Hematopoietic multipotent progenitor cell (in vitro differentiated cells): Measurements from ENCODE around the gene OLIG2. TPM values are rescaled to one million over a fixed set of nuclear protein-coding genes. Genes with fewer than 3 reads are reported as not detected.

Experiments used
- DNase-seq, 3 donors: peaks; one replicate each; pipeline ENCODE4 v3.0.0-alpha.2; 2011 to 2015; ENCODE audit warnings: low read depth in 2 of 3, low spot score in 2 of 3
- total RNA-seq: library from RNA; depleted of rRNA; stranded (reverse); fragments of >200 nt; gene quantifications from one replicate; pipeline ENCODE4 v1.2.3, GENCODE V29; 2012

Gene OLIG2
- total RNA-seq: under 0.01 TPM

DNA sequence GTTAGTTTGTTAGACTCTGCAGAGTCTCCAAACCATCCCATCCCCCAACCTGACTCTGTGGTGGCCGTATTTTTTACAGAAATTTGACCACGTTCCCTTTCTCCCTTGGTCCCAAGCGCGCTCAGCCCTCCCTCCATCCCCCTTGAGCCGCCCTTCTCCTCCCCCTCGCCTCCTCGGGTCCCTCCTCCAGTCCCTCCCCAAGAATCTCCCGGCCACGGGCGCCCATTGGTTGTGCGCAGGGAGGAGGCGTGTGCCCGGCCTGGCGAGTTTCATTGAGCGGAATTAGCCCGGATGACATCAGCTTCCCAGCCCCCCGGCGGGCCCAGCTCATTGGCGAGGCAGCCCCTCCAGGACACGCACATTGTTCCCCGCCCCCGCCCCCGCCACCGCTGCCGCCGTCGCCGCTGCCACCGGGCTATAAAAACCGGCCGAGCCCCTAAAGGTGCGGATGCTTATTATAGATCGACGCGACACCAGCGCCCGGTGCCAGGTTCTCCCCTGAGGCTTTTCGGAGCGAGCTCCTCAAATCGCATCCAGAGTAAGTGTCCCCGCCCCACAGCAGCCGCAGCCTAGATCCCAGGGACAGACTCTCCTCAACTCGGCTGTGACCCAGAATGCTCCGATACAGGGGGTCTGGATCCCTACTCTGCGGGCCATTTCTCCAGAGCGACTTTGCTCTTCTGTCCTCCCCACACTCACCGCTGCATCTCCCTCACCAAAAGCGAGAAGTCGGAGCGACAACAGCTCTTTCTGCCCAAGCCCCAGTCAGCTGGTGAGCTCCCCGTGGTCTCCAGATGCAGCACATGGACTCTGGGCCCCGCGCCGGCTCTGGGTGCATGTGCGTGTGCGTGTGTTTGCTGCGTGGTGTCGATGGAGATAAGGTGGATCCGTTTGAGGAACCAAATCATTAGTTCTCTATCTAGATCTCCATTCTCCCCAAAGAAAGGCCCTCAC lies at the start of gene OLIG2:
OLIG2 (plus strand) TSS at position 447 of the 954 bp plus-strand sequence. CDS start 928 bp downstream, outside the sequence.
- DNase-seq: peak in 1 of 3 donors; percentile 80

DNA sequence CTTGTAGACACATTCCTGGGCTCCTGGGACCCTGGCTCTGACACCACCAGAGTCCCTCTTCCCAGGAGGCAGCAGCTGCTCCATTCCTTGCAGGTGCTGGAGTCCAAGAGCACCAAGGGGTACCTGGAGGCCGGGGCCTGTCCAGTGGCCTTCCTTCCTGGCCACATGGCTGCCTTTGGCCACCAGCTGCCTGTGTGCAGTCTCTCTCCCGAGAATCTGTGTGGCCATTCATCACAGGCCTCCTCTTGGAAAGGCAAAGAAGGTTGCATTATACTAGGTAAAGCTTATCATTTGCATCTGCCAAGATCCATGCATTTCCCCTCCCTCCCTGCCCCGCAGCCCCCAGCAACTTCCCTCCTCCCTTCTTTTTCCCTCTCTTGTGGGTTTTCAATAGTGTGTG lies 48.9 kb upstream of the OLIG2 start:
- no peak for DNase-seq

DNA sequence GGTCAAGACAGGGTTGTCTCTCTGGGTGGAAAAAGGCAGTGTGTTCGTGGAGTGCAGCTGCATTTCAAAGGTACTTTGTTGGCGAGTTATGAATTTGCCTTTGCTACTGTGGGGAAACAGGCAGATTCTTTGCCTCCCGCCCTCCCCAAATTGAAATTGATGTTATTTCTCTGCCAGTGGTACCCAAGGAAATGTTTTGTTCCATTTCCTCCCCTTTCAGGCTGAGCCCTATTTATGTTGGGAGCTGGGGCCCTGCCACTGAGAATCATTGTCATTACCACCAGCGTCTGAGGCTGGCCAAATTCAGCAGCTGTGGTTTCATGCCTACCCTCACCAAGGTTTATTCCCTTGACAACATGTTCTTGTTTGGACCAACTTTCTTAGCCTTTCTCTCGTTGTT lies 48.5 kb upstream of the OLIG2 start:
- DNase-seq: peak in 1 of 3 donors; percentile 14

DNA sequence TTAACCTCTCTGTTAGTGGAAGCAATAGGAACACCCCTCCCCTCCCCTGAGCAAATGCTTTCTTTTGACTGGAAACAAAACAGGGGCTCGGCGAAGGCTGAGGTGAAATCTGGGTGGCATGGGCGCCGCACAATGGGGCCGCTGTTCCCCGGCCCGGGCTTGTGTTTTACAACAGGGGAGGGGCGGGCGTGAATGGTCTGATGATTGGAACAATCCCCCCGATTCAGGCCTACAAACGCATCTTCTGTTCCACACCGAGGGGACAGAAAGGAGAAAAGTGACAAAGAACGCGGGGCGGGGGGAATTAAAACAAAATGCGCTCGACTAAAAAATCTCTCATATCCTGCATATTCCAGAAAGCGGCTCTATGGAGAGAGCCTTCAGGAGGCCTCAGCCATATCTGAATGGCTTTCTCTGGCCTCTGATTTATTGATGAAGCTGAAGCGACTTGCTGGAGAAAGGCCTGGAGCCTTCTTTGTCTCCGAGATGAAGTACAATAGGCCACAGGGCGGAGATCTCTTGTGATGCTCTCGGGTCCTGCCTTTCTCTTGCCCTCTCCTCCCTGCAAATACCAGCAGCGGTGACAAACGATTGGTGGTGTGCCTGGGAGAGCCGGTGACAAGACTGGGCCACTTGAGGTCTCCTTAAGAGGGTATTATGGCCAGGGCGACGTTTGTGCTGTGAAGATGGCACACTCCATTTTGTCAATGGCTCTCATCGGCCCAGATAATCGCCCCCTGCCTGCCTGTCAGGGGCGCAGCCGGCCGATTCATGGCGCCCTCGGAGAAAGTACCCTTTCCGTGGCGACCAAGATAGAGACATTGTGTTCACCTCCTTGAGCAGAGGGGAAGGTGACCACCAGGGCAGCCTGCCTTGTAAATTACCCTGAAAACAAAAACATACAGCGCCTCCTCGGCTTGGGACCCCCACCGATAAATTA lies 47.1 kb upstream of the OLIG2 start:
- DNase-seq: no peak

- DNase-seq: peak in 2 of 3 donors; percentile 5 to 14
Observed at GRCh38 chr21:32979598-32980268, 46.0 kb upstream of the OLIG2 start.

DNA sequence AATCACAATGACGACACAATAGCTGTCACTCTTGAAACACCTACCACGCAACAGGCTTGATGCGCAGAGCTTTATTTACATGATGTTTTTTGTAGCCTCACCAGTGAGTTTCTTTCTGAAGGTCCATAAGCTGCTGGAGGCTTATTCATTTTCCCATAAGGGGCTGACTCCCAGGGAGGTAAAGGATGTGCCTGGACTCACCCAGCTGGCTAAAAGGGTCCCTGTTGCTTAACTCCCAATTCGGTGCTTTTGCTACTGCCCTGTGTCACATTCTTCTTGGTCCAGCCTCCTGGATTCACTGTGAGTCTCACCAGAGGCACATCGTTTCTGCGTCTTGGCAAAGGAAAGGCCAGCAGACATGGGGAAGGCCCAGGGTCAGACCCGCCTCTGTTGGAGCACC lies 44.6 kb upstream of the OLIG2 start:
- no peak for DNase-seq

DNA sequence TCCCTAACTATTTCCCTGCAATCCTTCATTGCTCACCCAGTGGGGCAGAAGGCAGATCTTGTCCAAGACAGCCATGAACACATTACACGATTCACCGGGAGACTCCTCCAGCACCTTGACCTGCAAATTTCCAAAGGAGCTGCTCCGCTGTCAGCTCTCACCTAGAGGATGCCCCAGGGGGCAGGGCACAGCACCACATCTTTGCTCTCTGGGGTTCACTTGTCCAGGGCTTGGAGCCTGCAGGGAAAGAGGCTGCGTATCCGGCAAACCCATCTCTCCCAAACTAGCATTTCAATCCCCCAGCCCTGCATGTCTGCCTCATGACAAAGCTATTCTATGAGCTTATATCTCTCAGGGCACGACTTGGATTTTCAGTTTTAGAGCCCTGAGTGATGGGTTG lies 35.1 kb upstream of the OLIG2 start:
- DNase-seq: no peak

DNA sequence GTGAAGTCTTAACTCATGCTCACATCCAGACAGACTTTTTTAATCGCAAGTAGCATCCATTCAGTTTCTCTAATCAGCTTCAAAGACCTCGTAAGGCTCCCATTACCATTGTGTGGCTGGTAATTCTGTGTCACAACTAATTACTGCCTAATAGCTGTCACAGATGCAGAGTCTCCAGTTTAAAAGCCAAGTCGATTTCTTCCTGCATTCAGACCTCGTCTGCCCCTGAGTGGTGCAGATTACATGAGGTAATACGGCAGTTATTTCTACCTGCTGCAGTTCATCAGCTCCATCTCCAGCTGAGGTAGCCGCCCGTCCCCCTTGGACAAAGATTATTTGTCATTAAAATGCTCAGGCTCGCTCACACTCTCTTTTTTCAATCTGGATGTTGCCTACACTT lies 34.4 kb upstream of the OLIG2 start:
- DNase-seq: no peak

GRCh38 chr21:32993894-32994293 lies 31.8 kb upstream of the OLIG2 start:
- DNase-seq: no peak

DNA sequence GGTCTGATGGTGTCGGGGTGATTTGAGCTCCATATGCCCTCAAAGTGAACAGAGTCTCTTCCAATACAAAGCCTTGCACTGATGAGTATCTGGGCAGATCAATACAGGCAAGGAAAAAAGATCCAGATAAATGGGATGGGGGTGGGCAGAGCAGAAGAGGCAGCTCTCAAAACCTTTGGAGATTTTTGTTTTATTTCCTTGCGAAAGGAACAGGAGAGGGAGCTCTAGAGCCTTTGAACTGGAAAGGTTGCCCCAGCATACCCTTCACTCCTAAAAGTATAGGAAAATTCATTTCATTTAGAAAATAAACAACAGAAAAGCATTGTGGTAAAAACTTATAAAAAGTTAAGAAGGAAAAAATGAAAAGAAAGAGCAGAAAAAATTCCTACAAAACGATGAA lies 31.4 kb upstream of the OLIG2 start:
- peak in 2 of 3 donors; percentile 24 to 41 for DNase-seq

DNA sequence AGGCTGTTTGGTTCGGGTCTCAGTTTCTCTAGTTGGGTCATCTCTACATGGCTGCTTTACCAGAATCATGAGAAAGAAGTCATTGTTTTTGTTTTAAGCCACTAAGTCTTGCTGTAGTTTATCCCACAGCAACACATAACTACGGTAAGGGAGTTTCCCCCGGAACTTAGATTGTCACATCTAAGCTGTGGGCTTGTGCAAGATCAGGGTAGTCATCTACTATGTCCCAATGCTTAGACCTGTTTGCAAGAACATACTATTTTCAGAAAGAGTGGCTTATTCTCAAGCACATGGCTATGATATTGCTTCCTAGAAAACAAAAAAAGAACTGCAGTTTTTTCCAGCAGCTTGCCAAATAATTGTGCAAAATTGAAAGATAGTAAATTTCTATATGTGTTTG lies 18.0 kb upstream of the OLIG2 start:
- DNase-seq: no peak

DNA sequence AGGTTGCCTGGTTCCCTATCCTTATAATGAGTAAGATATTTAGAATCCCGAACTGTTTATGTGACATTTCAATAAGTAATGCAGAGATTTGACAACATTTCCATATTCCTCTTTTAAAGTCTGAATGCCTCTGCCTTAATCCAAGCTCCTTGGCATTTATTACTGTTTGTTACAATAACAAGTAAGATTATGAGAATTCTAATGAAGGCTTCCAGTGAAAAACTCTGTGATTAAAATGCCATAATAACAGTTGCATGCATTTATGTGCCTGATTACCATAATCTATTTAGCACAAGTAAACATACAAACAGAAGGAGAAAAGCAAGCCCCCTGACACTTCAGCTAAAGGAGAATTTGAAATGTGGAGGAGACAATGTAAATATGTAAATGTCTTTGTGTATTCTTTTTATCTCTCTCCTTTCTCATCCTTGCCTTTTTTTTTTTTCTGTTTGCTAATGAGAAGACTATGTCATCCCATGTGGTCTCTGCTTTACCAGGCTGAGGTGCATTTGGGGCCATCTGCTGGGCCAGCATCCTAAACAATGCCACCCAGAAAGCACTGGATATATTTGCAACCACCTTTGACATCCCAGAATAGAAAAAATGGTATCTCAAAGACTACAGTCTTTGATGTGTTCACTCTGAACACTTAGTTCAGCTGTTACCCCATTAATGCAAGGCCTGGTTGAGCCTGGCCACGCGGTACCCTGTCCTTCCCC lies 17.2 kb upstream of the OLIG2 start:
- no peak for DNase-seq

GRCh38 chr21:33010931-33011330 lies 14.8 kb upstream of the OLIG2 start:
- DNase-seq: no peak

- DNase-seq: no peak
Observed at GRCh38 chr21:33011462-33011861, 14.3 kb upstream of the OLIG2 start.

- DNase-seq: no peak
Observed at GRCh38 chr21:33013626-33014025, 12.1 kb upstream of the OLIG2 start.

- no peak for DNase-seq
Observed at GRCh38 chr21:33014331-33014730, 11.4 kb upstream of the OLIG2 start.

GRCh38 chr21:33015096-33015495 lies 10.6 kb upstream of the OLIG2 start:
- DNase-seq: no peak

DNA sequence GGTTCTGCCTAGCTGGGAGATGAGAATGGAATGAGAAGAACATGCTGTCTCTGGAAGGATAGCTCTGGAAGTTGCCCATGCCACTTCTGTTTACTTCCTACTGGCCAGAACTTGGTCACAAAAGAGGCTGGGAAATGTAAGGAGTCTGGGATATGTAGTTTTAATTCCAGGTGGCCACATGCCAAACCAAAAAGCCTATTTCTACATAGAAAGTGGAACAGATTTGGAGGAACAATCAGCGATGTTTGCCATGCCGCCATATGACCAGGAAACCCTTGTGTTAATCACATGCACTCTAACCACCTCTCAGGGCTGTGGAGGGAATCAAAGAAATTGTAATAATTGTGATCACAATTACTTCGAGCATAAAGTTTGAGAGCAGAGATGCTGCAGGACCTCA lies 10.0 kb upstream of the OLIG2 start:
- DNase-seq: no peak

GRCh38 chr21:33018707-33019465 lies 6.8 kb upstream of the OLIG2 start:
- DNase-seq: no peak
